DMS153 (cell line): ENCODE results near the gene LTBP1.
"Not testable (repeated sequence)": the region's sequence is repeated elsewhere in the genome, so short reads cannot be mapped to it uniquely, and the experiment has no call there.

Source experiments
- DNase-seq: peaks from one replicate; lab custom pipeline; 2025; lab: John Stamatoyannopoulos, UW

LTBP1 gene

GRCh38 chr2:32960647-32961403 is 14.1 kb downstream of the LTBP1 start:
- DNase-seq, result no peak

- no peak for DNase-seq
These were observed 15.9 kb downstream of the LTBP1 start for GRCh38 chr2:32962690-32963089.

- DNase-seq, result no peak
These were observed 17.2 kb downstream of the LTBP1 start for GRCh38 chr2:32963941-32964340.

GRCh38 chr2:32965523-32966171 is 18.9 kb downstream of the LTBP1 start:
- DNase-seq, result no peak

GRCh38 chr2:32969444-32970162 is 22.9 kb downstream of the LTBP1 start:
- no peak for DNase-seq

GRCh38 chr2:32973772-32974171 is 27.0 kb downstream of the LTBP1 start:
- DNase-seq, result not testable (repeated sequence)

- DNase-seq, result no peak
These were observed 29.8 kb downstream of the LTBP1 start for GRCh38 chr2:32976409-32977063.

- no peak for DNase-seq
These were observed 30.5 kb downstream of the LTBP1 start for GRCh38 chr2:32977228-32977758.

GRCh38 chr2:32981612-32982011 is 34.9 kb downstream of the LTBP1 start:
- DNase-seq, result no peak

GRCh38 chr2:32983193-32983924 is 36.6 kb downstream of the LTBP1 start:
- not testable (repeated sequence) for DNase-seq

GRCh38 chr2:32986480-32986879 is 39.7 kb downstream of the LTBP1 start:
- no peak for DNase-seq

- DNase-seq, result no peak
These were observed 41.8 kb downstream of the LTBP1 start for GRCh38 chr2:32988525-32988924.

- DNase-seq, result no peak
These were observed 43.8 kb downstream of the LTBP1 start for GRCh38 chr2:32990556-32990955.

- DNase-seq, result no peak
These were observed 44.5 kb downstream of the LTBP1 start for GRCh38 chr2:32991091-32991845.

- no peak for DNase-seq
These were observed 46.3 kb downstream of the LTBP1 start for GRCh38 chr2:32993005-32993539.

GRCh38 chr2:32997705-32998104 is 51.0 kb downstream of the LTBP1 start:
- DNase-seq, result no peak

- no peak for DNase-seq
These were observed 54.2 kb downstream of the LTBP1 start for GRCh38 chr2:33000986-33001385.

GRCh38 chr2:33001823-33002222 is 55.1 kb downstream of the LTBP1 start:
- no peak for DNase-seq

- DNase-seq, result no peak
These were observed 56.1 kb downstream of the LTBP1 start for GRCh38 chr2:33002863-33003262.

- no peak for DNase-seq
These were observed 58.3 kb downstream of the LTBP1 start for GRCh38 chr2:33005057-33005456.
